Stimulated activated CD4-positive, alpha-beta T cell treated with anti-CD3 and anti-CD28 coated beads, Interleukin-1b, Interleukin-23, amount 100 ng/mL, for 24 hours (primary cell): Measurements from ENCODE around the gene GALP.
"Not testable (repeated sequence)": the region's sequence is repeated elsewhere in the genome, so short reads cannot be mapped to it uniquely, and the experiment has no call there.

Experiments
- DNase-seq, 4 experiments: peaks; one replicate each; pipeline ENCODE4 v3.0.0-alpha.2; 2020; ENCODE audit warnings: low read depth in 4 of 4, low spot score in 1 of 4

The GALP gene

DNA sequence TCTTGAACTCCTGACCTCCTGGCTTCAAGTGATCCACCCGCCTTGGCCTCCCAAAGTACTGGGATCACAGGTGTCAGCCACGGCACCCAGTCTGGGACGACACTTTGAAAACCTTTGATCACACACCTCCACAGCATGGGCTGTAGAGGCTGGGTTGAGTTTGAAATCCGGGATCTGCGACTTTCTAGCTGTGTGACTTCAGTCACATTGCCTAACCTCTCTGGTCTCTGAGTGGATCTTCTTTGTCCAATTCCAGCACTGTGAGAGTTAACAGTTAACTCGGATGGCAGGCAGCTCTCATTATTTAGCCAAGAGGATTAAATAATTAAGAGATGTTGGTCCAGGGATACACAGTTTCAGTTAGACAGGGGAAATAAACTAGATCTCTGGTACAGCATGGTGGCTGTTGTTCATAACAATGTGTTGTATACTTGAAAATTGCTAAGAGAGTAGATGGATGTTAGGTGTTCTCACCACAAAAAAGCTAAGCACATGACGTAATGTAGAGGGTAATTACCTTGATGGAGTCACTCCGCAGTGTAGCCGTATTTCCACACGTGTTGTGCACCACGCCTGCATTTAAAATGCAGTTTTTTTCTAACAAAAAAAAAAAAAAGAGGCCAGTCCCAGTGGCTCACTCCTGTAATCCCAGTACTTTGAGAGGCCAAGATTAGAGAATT lies 1.9 kb downstream of the GALP start:
- no peak for DNase-seq

DNA sequence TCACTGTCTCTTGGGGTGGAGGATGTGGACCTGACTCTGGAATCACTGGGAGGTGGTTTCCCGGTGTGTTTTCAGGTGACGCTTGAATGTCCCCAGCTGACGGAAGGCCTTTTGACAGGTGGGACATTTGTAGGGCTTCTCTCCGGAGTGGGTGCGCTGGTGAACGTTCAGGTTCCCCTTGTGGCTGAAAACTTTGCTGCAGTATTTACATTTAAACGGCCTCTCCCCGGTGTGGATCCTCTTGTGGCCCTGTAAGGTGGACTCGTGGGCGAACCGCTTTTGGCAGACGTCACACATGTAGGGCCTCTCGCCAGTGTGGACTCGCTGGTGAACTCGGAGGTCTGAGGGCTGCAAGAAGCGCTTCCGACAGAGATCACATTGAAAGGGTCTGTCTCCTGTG lies 14.0 kb downstream of the GALP start:
- no peak for DNase-seq

DNA sequence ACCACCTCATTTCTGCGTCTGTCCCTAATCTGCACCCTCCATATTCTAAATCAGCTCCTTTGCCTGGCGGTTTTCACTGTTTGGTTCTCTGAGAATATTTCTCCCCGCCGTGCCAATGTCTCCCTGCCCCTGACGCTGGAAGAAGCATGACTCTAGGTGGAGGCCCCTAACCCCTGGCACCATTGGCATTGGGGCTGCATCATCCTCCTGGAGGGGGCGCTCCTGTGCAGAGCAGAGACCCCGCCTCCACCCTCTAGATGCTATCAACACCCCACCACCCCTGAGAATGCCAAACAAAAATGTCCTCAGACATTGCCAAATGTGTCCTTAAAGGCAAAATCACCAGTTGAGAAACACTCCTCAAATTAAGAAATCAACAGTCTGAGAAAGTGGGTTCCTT lies 15.3 kb downstream of the GALP start:
- DNase-seq: no peak

DNA sequence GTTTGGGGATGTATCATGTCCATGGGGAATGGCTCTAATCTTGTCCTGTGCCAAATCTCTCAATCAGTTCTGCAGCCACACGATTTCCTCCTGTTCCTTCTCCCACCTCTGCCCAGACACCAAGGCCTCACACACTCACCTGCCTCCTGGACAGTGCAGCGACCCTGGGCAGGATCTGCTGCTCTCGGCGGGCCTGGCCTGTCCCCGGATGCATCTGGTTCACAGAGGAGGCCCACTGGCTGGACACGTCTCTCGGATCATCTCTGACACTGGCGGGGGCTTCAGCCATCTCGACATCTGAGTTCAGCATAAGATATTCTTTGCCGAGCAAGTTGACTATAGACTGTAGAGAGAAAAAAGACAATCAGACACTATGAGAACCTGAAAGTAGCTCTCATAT lies 15.9 kb downstream of the GALP start:
- no peak for DNase-seq

DNA sequence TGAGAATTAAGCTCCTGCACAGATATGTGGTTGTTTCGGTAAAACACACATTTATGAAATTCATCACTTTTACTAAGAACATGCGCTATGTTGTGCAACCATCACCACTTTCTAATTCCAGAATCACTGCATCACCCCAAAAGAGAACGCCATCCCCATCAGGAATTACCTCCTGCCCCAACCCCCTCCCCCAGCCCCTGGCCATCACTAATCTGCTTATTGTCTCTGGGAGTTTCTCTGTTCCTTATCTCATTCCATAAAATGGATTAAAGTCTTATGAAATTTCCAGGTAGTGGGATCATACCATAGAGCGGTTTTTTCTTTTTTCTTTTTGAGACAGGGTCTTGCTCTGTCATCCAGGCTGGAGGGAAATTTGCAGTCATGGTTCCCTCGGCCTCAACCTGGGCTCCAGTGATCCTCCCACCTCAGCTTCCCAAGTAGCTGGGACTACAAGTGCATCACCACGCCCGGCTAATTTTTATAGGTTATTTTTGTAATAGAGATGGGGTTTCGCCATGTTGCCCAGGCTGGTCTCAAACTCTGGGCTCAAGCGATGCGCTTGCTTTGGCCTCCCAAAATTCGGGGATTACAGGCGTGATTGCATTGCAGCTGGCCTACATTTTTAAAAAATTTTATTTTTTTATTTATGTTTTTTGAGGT lies 18.3 kb downstream of the GALP start:
- DNase-seq: no peak

DNA sequence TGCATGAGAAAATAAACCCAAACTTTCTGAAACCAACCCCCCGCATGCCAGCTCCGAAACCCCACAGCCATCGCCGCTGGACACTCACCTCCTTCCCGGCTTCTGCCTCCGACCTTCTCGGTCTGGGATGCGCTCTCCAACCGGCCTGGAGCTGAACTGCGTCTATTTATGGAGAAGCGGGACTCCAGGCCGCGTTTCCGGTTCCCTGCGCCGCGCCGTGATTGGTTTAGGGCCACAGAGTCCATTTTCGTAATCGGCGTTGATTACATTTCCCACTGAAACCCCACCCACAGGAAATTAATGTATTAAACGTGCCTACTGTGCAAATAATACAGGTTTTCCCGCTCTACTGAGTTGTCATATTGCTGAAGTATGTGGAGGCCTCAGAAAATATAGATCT lies 21.8 kb downstream of the GALP start, which contains the start of gene ZSCAN5B:
Gene ZSCAN5B, minus strand, starts transcription at position 138 of the 400 bp plus-strand sequence. CDS start 4,731 bp downstream, outside the sequence.
- not testable (repeated sequence) for DNase-seq

DNA sequence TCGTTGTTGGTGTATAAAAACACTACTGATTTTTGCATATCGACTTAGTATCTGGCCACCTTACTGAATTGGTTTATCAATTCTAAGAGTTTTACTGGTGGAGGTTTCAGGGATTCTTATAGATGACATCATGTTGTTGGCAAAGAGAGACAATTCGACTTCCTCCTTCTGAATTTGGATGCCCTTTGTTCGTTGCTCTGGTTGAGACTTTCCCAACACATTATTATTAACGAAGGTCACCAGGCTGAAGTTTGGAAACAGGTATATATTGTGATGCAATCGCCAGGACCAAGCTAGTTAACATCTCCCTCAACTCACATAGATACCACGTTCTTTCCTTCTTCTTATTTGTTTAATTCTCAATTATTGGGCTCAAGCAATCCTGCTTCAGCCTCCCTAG lies 23.9 kb downstream of the GALP start:
- no peak for DNase-seq

DNA sequence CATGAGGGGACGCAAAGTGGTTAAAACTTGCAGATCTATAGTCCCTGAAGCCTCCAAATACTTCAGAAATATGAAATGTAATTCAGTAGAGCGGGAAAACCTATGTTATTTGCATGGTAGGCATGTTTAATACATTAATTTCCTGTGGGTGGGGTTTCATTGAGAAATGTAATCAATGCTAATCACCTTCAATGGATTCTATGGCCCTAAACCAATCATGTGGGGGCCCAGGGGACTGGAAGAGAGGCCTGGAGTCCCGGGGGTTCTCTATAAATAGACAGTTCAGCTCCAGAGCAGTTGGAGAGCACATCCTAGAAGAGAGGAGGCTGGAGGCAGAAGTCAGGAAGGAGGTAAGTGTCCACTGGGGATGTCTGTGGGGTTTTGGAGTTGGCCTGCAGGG lies 26.2 kb downstream of the GALP start, which contains the start of gene ZSCAN5C:
Gene ZSCAN5C, plus strand, starts transcription at position 301 of the 400 bp plus-strand sequence. CDS start 3,641 bp downstream, outside the sequence.
- DNase-seq: no peak

DNA sequence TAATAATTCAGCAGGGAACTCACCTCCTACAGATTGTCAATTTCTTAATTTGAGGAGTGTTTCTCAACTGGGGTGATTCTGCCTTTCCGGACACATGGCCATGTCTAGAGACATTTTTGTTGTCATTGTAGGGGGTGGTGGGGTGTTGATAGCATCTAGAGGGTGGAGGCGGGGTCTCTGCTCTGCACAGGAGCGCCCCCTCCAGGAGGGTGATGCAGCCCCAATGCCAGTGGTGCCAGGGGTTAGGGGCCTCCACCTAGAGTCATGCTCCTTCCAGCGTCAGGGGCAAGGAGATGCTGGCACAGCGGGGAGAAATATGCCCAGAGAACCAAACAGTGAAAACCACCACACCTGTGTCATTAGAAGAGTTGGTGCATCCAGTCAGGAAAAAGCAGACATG lies 31.8 kb downstream of the GALP start:
- DNase-seq: not testable (repeated sequence)

DNA sequence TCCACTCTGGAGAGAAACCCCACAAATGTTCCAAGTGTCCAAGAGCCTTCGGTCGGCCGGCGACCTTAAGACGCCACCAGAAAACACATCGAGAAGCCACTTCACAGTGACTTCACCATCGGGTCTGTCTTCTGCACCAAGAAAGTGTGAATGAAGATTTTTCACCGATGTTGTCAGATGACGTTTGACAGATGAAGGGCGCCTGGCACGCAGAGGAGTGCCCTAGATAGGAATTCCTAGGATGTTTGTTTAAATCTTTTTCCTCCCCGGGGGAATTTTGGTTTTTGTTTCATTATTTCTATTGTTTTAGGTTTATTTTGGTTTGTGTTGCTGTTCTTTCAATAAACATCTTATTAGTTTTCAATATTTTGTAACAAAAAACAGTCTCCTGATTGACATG lies 33.3 kb downstream of the GALP start:
- no peak for DNase-seq

DNA sequence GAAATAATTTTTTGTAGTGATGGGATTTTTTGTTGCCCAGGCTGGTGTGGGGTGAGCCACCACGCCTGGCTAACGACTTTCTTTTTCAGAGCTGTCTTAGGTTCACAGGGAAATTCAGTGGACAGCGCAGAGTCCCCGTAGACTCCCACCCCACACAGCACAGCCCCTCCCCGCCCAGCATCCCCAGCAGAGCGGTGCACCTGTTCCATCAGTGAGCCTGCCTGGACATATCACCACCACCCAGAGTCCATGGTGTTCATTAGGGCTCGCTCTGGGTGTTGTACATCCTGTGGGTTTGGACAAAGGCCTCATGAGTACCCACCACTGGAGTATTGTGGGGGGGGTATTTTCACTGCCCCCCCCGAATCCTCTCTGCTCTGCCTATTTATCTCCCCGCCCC lies 34.2 kb downstream of the GALP start:
- DNase-seq: not testable (repeated sequence)

DNA sequence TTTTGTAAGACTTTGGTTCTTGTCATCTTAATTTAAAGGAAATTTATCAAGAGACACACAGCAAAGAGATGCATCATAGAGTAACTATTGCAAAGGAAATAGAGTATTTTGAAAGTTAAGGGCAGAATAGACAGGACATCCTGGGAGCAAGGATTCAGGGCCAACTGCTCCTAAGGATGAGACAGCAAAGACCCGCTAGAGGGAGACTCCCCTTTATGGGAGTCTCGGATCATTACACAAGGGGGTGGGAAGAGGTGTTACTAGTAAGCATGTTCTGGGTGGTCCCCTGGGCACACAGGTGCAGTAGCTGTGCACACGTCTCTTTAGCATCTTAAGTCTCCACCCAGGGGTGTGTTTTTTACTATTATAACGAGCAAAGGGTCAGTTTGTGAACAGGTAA lies 35.9 kb downstream of the GALP start:
- no peak for DNase-seq

DNA sequence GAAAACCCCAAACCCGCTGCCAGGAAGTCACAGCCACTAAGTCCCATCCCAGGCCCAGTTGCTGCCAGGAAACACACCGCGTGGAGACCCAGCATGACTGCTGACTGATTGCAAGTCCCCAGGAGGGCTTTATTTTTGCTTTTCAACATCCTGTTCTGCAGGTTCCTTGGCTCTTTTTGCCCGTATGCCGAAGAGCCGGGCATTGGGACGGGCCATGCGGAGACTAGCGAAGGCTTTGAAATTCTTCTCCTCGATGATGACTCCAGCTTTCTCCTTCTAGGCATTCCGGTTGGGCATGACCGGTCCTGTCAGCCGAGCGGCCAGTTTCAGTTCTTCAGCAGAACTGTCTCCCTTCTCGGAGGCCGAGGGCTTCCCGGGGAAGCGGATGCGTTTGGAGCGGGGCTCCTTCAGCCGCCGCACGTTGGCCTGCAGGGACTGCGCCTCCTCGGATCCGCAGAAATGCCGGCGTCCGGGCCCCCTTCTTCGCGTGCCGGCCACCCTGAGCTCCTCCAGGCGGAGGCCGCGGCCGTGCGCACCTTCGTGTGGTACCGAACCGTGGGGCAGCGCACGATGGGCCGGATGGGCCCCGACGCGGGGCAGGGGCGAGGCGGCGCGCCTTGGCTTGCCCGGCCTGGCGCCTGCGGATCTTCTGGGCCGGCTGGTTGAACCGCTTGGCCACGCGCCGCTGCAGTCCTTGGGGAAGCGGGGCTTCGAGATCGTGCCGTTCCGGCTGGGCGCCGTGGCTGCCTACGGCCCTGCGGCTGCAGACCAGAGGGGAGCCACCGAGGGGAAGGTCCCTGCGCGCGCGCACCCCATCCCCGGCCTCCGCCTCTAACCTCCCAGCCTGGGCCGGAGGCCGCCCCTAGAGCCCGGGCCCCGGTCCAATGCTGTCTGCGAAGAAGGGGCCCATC lies 41.5 kb downstream of the GALP start:
- no peak for DNase-seq

DNA sequence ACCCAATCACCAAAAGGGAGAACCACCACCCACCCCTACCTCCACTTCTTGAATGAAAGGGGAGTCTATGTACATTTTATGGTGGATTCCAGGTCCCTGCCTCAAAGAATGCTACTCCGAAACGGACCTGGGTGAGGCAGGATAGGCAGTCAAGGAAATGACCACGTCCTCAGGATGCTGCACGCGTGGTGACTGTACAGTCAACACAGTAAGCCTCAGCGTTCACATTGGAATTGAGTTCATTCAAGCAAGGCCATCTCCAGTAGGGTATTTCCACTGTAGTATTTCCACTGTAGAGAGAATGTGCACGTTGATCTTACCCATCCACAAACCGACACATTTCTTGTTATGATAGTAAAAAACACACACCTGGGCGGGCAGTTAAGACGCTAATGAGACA lies 43.2 kb downstream of the GALP start:
- DNase-seq: no peak

DNA sequence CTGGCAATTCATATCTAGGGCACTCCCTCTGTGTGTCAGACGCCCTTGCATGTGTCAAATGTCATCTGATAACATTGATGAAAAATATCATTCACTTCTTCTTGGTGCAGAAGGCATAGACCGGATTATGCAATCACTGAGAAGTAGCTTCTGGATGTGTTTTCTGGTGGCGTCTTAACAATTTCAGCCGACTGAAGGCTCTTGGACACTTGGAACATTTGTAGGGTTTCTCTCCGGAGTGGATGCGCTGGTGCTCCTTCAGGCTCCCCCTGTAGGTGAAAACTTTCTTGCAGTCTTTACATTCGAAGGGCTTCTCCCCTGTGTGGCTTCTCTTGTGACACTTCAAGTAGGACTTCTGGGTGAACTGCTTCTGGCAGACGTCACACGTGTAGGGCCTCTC lies 45.6 kb downstream of the GALP start:
- not testable (repeated sequence) for DNase-seq

DNA sequence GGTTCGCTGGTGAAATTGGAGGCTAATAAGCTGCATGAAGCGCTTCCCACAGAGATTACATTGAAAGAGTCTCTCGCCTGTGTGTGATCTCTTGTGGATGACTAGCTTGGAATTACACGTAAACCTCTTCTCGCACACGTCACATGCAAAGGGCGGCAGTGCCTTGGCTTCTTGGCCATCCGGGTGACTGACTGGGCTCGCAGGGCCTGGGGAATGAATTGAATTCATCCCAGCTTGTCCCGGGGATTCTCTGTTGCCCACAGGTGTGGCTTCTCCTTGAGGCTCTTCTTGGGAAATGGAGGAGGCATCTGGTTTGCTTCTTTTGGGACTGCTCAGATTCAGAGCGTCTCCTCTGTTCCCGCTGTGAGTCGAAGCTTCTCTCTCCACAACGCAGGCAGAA lies 46.0 kb downstream of the GALP start:
- DNase-seq: no peak

DNA sequence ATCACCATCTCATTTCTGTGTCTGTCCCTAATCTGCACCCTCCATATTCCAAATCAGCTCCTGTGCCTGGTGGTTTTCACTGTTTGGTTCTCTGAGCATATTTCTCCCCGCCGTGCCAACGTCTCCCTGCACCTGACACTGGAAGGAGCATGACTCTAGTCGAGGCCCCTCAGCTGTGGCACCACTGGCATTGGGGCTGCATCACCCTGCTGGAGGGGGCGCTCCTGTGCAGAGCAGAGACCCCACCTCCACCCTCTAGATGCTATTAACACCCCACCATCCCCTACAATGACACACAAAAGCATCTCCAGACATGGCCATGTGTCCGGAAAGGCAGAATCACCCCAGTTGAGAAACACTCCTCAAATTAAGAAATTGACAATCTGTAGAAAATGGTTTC lies 47.1 kb downstream of the GALP start:
- no peak for DNase-seq

DNA sequence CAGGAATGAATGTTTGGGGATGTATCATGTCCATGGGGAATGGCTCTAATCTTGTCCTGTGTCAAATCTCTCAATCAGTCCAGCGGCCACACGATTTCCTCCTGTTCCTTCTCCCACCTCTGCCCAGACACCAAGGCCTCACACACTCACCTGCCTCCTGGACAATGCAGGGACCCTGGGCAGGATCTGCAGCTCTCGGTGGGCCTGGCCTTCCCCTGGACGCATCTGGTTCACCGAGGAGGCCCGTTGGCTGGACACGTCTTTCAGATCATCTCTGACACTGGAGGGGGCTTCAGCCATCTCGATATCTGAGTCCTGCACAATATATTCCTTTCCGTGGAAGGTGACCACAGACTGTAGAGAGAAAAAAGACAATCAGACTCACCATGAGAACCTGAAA lies 47.7 kb downstream of the GALP start:
- no peak for DNase-seq
